Peyer's patch (tissue), 4 donors: ENCODE data around the gene CSDE1.

Experiments used
- POLR2A ChIP-seq, 2 donors: fragments of 450-650 bp; IDR thresholded peaks; one replicate each; pipeline ENCODE4 v1.5.1; 2017; ENCODE audit warnings: antibody characterized with exemption in 2 of 2, mild to moderate bottlenecking in 2 of 2, moderate library complexity in 2 of 2
- TF ChIP-seq, protein P1 (sequence below), 6 experiments: fragments of 450-650 bp in 4 of 6; fragments of 200-600 bp in 2 of 6; sonication (generic) in 1 of 6; IDR thresholded peaks; one replicate each; pipeline ENCODE4 v1.5.1; 2017 to 2019; ENCODE audit warnings: antibody characterized with exemption in 6 of 6, mild to moderate bottlenecking in 3 of 6, moderate library complexity in 1 of 6

- TF ChIP-seq, protein P1, sequence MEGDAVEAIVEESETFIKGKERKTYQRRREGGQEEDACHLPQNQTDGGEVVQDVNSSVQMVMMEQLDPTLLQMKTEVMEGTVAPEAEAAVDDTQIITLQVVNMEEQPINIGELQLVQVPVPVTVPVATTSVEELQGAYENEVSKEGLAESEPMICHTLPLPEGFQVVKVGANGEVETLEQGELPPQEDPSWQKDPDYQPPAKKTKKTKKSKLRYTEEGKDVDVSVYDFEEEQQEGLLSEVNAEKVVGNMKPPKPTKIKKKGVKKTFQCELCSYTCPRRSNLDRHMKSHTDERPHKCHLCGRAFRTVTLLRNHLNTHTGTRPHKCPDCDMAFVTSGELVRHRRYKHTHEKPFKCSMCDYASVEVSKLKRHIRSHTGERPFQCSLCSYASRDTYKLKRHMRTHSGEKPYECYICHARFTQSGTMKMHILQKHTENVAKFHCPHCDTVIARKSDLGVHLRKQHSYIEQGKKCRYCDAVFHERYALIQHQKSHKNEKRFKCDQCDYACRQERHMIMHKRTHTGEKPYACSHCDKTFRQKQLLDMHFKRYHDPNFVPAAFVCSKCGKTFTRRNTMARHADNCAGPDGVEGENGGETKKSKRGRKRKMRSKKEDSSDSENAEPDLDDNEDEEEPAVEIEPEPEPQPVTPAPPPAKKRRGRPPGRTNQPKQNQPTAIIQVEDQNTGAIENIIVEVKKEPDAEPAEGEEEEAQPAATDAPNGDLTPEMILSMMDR (IDR thresholded peaks at IDR 0.05): no peak
- no peak for TF ChIP-seq POLR2A (IDR thresholded peaks at IDR 0.05)
Measured at GRCh38 chr1:114690148-114690547, 67.6 kb downstream of the CSDE1 start.
